ENCODE data around the gene SYT7. TPM values are rescaled to one million over a fixed set of nuclear protein-coding genes. Genes with fewer than 3 reads are reported as not detected.

Gene SYT7
- total RNA-seq, 4 donors from 2014 or later = 1.5 to 7.5 (median 5.1) TPM

DNA sequence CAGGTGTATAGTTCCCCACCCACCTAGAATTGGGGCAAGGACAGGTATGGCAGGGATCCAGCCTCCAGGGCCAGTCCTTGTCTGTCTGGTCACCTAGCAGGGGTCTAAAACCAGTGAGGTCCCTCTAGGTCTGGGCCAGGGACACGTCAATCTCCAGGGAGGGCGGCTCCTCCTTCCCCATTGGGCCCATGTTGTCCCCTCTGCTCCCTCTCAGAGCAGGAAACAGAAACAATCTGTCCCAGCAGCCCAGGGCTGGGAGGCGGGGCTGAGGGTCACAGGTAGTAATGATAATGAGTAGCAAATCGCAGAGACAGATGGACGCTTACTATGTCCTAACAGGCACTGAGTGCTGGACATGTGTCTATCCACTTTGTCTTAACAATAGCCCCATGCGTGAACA, 22.8 kb upstream of the SYT7 start:
- H3K4me3 ChIP-seq (ENCODE audit: low read depth, poor library complexity, severe bottlenecking) = no peak overlapping the region
- intact Hi-C loops (cut with DNase I; ENCODE audit: low total_unique reads) = no loop called here
- no peak for DNase-seq (ENCODE audit: low spot score in 2 of 2)
- TF ChIP-seq, protein P1, sequence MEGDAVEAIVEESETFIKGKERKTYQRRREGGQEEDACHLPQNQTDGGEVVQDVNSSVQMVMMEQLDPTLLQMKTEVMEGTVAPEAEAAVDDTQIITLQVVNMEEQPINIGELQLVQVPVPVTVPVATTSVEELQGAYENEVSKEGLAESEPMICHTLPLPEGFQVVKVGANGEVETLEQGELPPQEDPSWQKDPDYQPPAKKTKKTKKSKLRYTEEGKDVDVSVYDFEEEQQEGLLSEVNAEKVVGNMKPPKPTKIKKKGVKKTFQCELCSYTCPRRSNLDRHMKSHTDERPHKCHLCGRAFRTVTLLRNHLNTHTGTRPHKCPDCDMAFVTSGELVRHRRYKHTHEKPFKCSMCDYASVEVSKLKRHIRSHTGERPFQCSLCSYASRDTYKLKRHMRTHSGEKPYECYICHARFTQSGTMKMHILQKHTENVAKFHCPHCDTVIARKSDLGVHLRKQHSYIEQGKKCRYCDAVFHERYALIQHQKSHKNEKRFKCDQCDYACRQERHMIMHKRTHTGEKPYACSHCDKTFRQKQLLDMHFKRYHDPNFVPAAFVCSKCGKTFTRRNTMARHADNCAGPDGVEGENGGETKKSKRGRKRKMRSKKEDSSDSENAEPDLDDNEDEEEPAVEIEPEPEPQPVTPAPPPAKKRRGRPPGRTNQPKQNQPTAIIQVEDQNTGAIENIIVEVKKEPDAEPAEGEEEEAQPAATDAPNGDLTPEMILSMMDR (IDR thresholded peaks at IDR 0.05) = no peak
- no peak for TF ChIP-seq POLR2A (IDR thresholded peaks at IDR 0.05)
- WGBS, 2 donors = 74 to 75% methylated on average over 6 of the region's 6 CpGs

DNA sequence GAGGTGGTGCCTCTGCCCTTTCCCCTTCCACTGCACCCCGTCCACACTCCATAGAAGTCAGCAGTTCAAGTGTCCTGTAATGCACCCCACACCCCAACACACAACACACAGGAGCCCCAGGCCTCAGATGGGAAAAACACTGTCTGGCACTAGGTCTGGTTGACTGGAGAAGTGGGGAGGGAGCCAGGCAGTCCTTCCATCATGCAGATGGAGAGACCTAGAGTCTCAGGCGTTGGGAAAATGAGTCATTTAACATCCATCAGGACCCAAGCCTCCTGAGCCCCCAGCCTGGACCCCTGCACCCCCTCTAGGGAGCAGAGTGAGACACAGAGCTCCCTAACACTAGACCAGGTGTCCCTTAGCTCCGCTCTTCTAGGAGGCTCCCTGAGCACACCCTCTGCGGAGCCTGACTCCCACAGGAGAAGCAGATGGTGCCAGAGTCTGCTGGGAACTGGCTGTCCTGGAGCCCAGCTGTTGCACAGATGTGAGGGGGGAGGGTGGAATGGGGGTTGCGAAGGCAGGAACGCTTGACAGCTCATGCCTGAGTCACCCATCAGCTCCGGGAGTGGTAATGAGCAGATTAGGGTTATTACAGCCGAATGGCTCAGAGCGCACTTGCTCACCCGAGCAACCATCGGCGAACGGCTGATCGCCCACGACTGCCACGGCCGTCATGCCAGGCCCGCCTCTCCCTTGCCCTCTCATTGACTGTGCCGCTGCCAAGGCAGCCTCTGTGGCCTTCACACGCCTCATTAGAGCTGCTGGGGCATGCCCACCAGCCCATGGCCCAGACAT, 22.1 kb upstream of the SYT7 start:
- no peak overlapping the region for H3K4me3 ChIP-seq (ENCODE audit: low read depth, poor library complexity, severe bottlenecking)
- 26 to 37% methylated on average over 20 of the region's 20 CpGs for WGBS, 2 donors
- intact Hi-C loops (cut with DNase I; ENCODE audit: low total_unique reads) = no loop called here
- DNase-seq (ENCODE audit: low spot score in 2 of 2) = peak; percentile 90 to 97
- TF ChIP-seq, protein P1 (IDR thresholded peaks at IDR 0.05) = no peak
- TF ChIP-seq POLR2A (IDR thresholded peaks at IDR 0.05) = no peak

DNA sequence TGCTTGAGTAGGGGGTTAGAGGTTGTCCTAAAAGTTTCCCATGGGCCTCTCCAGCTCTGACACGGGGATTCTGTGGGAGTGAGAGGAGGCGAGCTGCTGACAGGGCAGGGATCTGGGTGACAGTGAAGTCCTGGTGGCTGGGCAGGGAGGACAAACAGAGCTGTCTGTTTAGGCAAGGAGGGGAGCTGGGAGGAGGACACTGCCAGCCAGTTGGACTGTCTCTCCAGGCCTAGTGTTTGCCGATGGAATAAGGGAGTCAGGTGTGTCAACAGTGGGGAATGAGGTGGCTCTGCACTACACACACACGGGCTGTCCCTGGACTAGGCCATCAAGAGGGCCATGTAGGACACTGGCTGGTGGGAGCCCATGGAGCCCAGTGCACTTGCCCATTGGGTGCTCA, 20.6 kb upstream of the SYT7 start:
- 77 to 90% methylated on average over 4 of the region's 4 CpGs for WGBS, 2 donors
- H3K4me3 ChIP-seq (ENCODE audit: low read depth, poor library complexity, severe bottlenecking) = no peak overlapping the region
- TF ChIP-seq, protein P1 (IDR thresholded peaks at IDR 0.05) = no peak
- TF ChIP-seq POLR2A (IDR thresholded peaks at IDR 0.05) = no peak
- intact Hi-C loops (cut with DNase I; ENCODE audit: low total_unique reads) = no loop called here
- no peak for DNase-seq (ENCODE audit: low spot score in 2 of 2)

DNA sequence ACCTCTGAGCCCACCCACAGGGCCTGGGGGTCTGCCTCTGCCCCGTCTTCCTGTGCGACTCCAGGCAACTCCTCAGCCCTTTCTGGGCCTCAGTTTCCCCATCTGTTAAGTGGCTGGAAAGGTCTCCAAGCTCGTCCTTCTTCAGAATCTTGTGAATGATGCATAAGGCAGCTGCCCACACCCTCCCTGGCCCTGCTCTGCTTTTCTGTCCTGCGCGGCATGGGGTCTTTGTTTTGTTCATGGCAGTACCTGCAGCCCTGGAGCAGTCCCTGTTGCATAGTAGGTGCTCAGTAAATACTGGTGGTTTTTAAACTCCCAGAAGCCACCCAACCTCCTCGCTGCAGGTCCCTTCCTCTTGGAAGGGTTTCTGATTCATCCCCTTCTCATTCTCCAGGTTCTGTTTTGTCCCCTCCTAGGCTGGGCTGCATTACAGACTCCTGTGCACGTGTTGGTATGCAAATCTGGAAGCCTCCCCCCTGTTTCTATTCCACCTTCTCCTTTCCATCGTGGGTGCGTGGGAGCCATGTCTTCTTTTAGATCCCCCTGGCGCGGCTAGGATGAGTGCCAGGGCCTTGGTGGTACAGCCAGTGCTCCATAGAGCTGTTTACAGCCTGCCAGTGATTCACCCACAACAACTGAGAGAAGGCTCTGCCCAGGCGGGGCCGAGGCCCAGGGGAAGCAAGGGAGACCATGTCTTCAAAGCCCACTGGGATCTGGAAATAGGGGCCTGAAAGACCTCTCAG, 19.3 kb upstream of the SYT7 start:
- DNase-seq (ENCODE audit: low spot score in 2 of 2) = no peak
- WGBS, 2 donors = 79 to 84% methylated on average over 13 of the region's 13 CpGs
- intact Hi-C loops (cut with DNase I; ENCODE audit: low total_unique reads) = no loop called here
- H3K4me3 ChIP-seq (ENCODE audit: low read depth, poor library complexity, severe bottlenecking) = no peak overlapping the region
- TF ChIP-seq, protein P1 (IDR thresholded peaks at IDR 0.05) = no peak
- no peak for TF ChIP-seq POLR2A (IDR thresholded peaks at IDR 0.05)

DNA sequence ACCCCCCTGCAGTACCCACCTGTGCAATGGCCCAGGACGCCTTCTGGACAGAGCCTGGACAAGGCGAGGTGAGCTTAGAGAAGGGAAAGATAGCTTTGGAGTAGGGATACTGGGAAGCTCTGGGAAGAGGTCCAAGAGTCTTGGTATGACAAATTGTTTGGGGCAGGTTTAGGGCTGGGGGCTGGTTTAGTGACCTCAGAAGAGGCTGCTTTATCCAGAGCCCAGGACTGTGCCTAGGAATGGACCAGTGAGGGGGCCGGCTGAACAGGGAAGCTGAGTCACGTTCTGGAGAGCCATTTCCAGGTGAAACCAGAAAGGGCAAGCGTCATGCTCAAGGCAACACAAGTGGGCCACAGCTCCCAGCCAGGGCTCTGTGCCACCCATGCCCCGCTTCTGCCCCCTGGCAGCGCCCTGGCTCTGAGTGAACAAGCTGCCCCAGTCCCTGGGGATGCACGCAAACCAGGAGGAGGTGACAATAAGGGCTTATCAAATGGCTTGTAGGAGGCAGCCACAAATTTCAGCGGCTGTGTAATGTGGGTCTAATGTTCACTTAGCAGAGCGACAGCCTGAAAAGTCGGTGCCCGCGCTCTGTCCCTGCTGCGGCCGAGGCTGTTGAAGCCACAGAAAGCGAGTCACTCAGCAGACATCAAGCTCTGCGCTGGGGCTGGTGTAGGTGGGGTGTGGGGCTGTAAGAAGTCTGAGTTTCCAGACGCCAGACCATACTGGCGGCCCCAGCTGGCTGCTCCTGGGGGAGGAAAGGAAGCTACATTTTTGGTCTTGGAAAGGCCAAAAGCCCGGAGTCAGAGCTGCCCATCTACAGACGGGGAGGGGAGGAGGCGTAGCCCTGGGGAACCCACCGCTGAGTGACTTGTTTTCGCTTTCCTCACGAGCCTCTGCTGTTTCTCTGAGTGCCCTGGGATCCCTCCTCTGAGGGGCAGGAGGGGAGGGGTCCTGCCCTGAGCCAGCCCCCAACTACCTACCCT, 18.3 kb upstream of the SYT7 start:
- DNase-seq (ENCODE audit: low spot score in 2 of 2) = no peak
- H3K4me3 ChIP-seq (ENCODE audit: low read depth, poor library complexity, severe bottlenecking) = no peak overlapping the region
- 71 to 74% methylated on average over 24 to 25 of the region's 25 CpGs for WGBS, 2 donors
- intact Hi-C loops (cut with DNase I; ENCODE audit: low total_unique reads) = no loop called here
- no peak for TF ChIP-seq POLR2A (IDR thresholded peaks at IDR 0.05)
- TF ChIP-seq, protein P1 (IDR thresholded peaks at IDR 0.05) = no peak

All from lower leg skin (tissue), 4 donors.